Stomach (tissue), 9 donors: ENCODE results near the gene SLC1A5. TPM values are rescaled to one million over a fixed set of nuclear protein-coding genes. Genes with fewer than 3 reads are reported as not detected.

ENCODE experiments used
- DNase-seq, 2 donors: peaks; one replicate each; pipeline versions ENCODE4 v3.0.0 to v3.0.0-alpha.2; 2013 to 2019
- H3K27ac ChIP-seq, 5 donors: fragments of 200-600 bp in 4 of 5; sonication (generic) in 4 of 5; one replicate each; pipeline ENCODE4 v1.5.1; 2013 to 2019; ENCODE audit warnings: mild to moderate bottlenecking in 1 of 5, moderate library complexity in 1 of 5
- H3K27me3 ChIP-seq, 3 donors: fragments of 200-600 bp; sonication (generic); one replicate each; pipeline ENCODE4 v1.5.1; 2017 to 2019; ENCODE audit warnings: mixed run types in 1 of 3
- H3K36me3 ChIP-seq, 4 donors: fragments of 200-600 bp; sonication (generic); 1 replicate in 3 of 4; 2 replicates in 1 of 4; pipeline ENCODE4 v1.5.1; 2016 to 2019
- H3K4me1 ChIP-seq, 4 donors: fragments of 200-600 bp; sonication (generic); one replicate each; pipeline ENCODE4 v1.5.1; 2016 to 2019
- H3K4me3 ChIP-seq, 4 donors: fragments of 200-600 bp; sonication (generic) in 3 of 4; one replicate each; pipeline ENCODE4 v1.5.1; 2016 to 2019; ENCODE audit warnings: mild to moderate bottlenecking in 1 of 4
- H3K9me3 ChIP-seq, 4 donors: fragments of 200-600 bp; sonication (generic); one replicate each; pipeline ENCODE4 v1.5.1; 2016 to 2019
- CTCF ChIP-seq, 7 experiments: fragments of 450-650 bp in 4 of 7; fragments of 200-600 bp in 3 of 7; sonication (generic) in 3 of 7; IDR thresholded peaks; one replicate each; pipeline ENCODE4 v1.5.1; 2016 to 2019; ENCODE audit warnings: antibody characterized with exemption in 7 of 7, control low read depth in 2 of 7, mild to moderate bottlenecking in 1 of 7
- EP300 ChIP-seq: sonication (generic); formaldehyde crosslinking; IDR thresholded peaks from one replicate; pipeline ENCODE4 v1.6.1; 2017; ENCODE audit warnings: antibody characterized with exemption
- POLR2A ChIP-seq, 4 donors: fragments of 450-650 bp; IDR thresholded peaks; one replicate each; pipeline ENCODE4 v1.6.1; 2016; ENCODE audit warnings: antibody characterized with exemption in 4 of 4, control low read depth in 2 of 4, mild to moderate bottlenecking in 1 of 4, moderate library complexity in 1 of 4
- POLR2AphosphoS5 ChIP-seq, 3 donors: sonication (generic); formaldehyde crosslinking; IDR thresholded peaks; one replicate each; pipeline ENCODE4 v1.6.1; 2016; ENCODE audit warnings: antibody characterized with exemption in 3 of 3
- WGBS, 5 donors: extraction: QIAGEN DNeasy Blood & Tissue Kit in 3 of 5; methylation state at CpG; one replicate each; pipeline versions ENCODE4 v1.1.5 to v1.1.7; 2013 to 2018; 5-methylcytosine and 5-hydroxymethylcytosine counted together
- intact Hi-C: fragments of 100-400 bp; cut with DNase I; formaldehyde crosslinking; loops from one replicate; pipeline ENCODE4 v1.15.1; 2023; ENCODE audit warnings: low total_unique reads
- polyA plus RNA-seq, 3 donors: library from polyadenylated mRNA; stranded (reverse); fragments of 200-250 nt; gene quantifications; one replicate each; pipeline ENCODE4 v1.2.3, GENCODE V29; 2013
- total RNA-seq, 5 donors: library from RNA; depleted of rRNA; stranded (reverse); fragments of >200 nt; gene quantifications; one replicate each; pipeline versions ENCODE4 v1.1.0 to v1.2.3, GENCODE V29; 2014 to 2016
- donor health status: healthy with polysubstance abuse.
- donor health status: Bipolar disorder and iron deficiency.
- donor health status: healthy.

Gene SLC1A5
- total and polyA plus RNA-seq, 8 donors: 18.7 to 106 (median 31.4) TPM

- intact Hi-C loops: loop anchor here (5.0 to 10.0 kb wide), 2 partner anchors 86 to 239 kb away; no protein-coding TSS in a partner anchor
Measured at GRCh38 chr19:46755853-46756543, 32.4 kb downstream of the SLC1A5 start.

GRCh38 chr19:46755077-46755852 lies 33.1 kb downstream of the SLC1A5 start:
- TF ChIP-seq POLR2AphosphoS5 (IDR thresholded peaks at IDR 0.05): no peak
- TF ChIP-seq EP300: no peak
- 81 to 84% (median 82%) methylated on average over 26 to 39 of the region's 39 CpGs for WGBS, 5 donors
- intact Hi-C loops: loop anchor here (5.0 to 10.0 kb wide), 2 partner anchors 87 to 240 kb away; no protein-coding TSS in a partner anchor
- peak overlapping the region in 4 of 5 donors; percentile 23 to 69 (median 57) for H3K27ac ChIP-seq
- no peak overlapping the region for H3K4me3 ChIP-seq
- peaks cover 0 to 50% (median 14%) of the 10 kb centered on the region in 4 donors for H3K4me1 ChIP-seq
- no peak for DNase-seq
- no peaks in the 10 kb centered on the region for H3K27me3 ChIP-seq
- peaks cover 4 to 43% (median 34%) of the 10 kb centered on the region in 4 donors for H3K36me3 ChIP-seq
- H3K9me3 ChIP-seq: no peaks in the 10 kb centered on the region

More at GRCh38 chr19:46755853-46756543, 32.4 kb downstream of the SLC1A5 start:
- no peak for TF ChIP-seq CTCF (IDR thresholded peaks at IDR 0.05)
- TF ChIP-seq POLR2AphosphoS5 (IDR thresholded peaks at IDR 0.05): no peak
- no peak for TF ChIP-seq EP300
- no peak for TF ChIP-seq POLR2A (IDR thresholded peaks at IDR 0.05)
- no peaks in the 10 kb centered on the region for H3K27me3 ChIP-seq
- H3K9me3 ChIP-seq: no peaks in the 10 kb centered on the region
- H3K4me3 ChIP-seq: no peak overlapping the region
- H3K4me1 ChIP-seq: peaks cover 0 to 50% (median 14%) of the 10 kb centered on the region in 4 donors
- H3K36me3 ChIP-seq: peaks cover 0 to 36% (median 26%) of the 10 kb centered on the region in 4 donors
- 92 to 95% (median 94%) methylated on average over 43 to 86 of the region's 86 CpGs for WGBS, 5 donors
- DNase-seq: no peak
- peak overlapping the region in 3 of 5 donors; percentile 23 to 69 (median 55) for H3K27ac ChIP-seq

- peak; percentile 75 to 82 for DNase-seq
- Histone ChIP-seq H3K27me3 (no peaks in the 10 kb centered on the region), H3K4me1 (peaks cover 0 to 44% (median 12%) of the 10 kb centered on the region in 4 donors), H3K27ac (no peak overlapping the region), H3K4me3 (no peak overlapping the region), H3K9me3 (no peaks in the 10 kb centered on the region), H3K36me3 (peaks cover 4 to 57% (median 42%) of the 10 kb centered on the region in 4 donors)
- intact Hi-C loops: loop anchor here (10.0 kb wide), 1 partner anchor 241 kb away; no protein-coding TSS in a partner anchor
- TF ChIP-seq POLR2AphosphoS5 (IDR thresholded peaks at IDR 0.05) (no peak), CTCF (IDR thresholded peaks at IDR 0.05) (peak in 5 of 7 experiments; percentile 5 to 47 (median 32)), EP300 (no peak)
- WGBS, 5 donors: 14 to 29% (median 21%) methylated on average over 4 of the region's 4 CpGs
Measured at GRCh38 chr19:46753420-46754155, 34.8 kb downstream of the SLC1A5 start.

- H3K27me3 ChIP-seq: no peaks in the 10 kb centered on the region
- H3K36me3 ChIP-seq: peaks cover 4 to 42% (median 29%) of the 10 kb centered on the region in 4 donors
- intact Hi-C loops: no loop called here
- H3K9me3 ChIP-seq: no peaks in the 10 kb centered on the region
- no peak overlapping the region for H3K27ac ChIP-seq
- TF ChIP-seq POLR2A (IDR thresholded peaks at IDR 0.05): no peak
- peak in 5 of 7 experiments; percentile 40 to 64 (median 53) for TF ChIP-seq CTCF (IDR thresholded peaks at IDR 0.05)
- 81 to 87% (median 84%) methylated on average over 21 of the region's 21 CpGs for WGBS, 5 donors
- H3K4me3 ChIP-seq: no peak overlapping the region
- DNase-seq: peak; percentile 69 to 76
- H3K4me1 ChIP-seq: peaks cover 21 to 47% (median 33%) of the 10 kb centered on the region in 4 donors
Measured at GRCh38 chr19:46748325-46749109, 39.9 kb downstream of the SLC1A5 start.
